Measurements from ENCODE around the gene DYNC1LI1.

DNA sequence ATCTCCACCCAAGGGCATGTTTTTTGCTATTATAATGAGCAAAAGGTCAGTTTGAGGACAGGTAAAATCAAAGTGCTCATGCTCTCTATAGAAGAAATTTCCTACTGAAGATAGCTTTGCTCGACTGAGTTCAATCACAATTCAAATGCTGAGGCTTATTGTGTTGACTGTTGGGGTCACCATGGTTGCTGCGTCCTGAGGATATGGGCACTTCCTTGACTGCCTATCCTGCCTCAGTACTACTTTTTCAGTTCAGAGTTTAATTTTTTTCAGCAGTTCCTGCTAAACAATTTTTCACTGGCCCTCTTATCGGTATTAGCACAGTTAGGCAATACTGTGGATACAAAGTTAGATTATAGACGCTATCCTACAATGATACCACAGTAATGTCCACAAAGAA lies 64.2 kb downstream of the DYNC1LI1 start:
- no peak for TF ChIP-seq POLR2A (IDR thresholded peaks at IDR 0.05; ENCODE audit: low read length)
- no peak for TF ChIP-seq GATA1 (IDR thresholded peaks at IDR 0.05; ENCODE audit: low read depth, low read length)
